HEK293 (cell line): Measurements from ENCODE around the gene PUM1.

Source experiments
- YY1 ChIP-seq: fragments of 450-650 bp; formaldehyde crosslinking; IDR thresholded peaks from 2 replicates; pipeline ENCODE4 v1.5.1; 2018; ENCODE audit warnings: missing biosample characterization, missing genetic modification characterization
- ZBTB7A ChIP-seq: fragments of 450-650 bp; formaldehyde crosslinking; IDR thresholded peaks from 2 replicates; pipeline ENCODE4 v1.5.1; 2016; ENCODE audit warnings: low read depth, missing biosample characterization, missing genetic modification characterization
- ZFHX2 ChIP-seq: fragments of 450-650 bp; formaldehyde crosslinking; conservative IDR thresholded peaks from 2 replicates; pipeline ENCODE4 v1.5.1; 2016; ENCODE audit warnings: missing biosample characterization, missing genetic modification characterization
- ZNF132 ChIP-seq: fragments of 450-650 bp; formaldehyde crosslinking; IDR thresholded peaks from 2 replicates; pipeline ENCODE4 v1.5.1; 2017; ENCODE audit warnings: missing biosample characterization, missing genetic modification characterization, borderline replicate concordance
- ZNF404 ChIP-seq: fragments of 450-650 bp; formaldehyde crosslinking; IDR thresholded peaks from 2 replicates; pipeline ENCODE4 v1.5.1; 2017; ENCODE audit warnings: missing biosample characterization, missing genetic modification characterization
- ZNF416 ChIP-seq: fragments of 450-650 bp; formaldehyde crosslinking; IDR thresholded peaks from 2 replicates; pipeline ENCODE4 v1.5.1; 2016; ENCODE audit warnings: missing biosample characterization, missing genetic modification characterization
- ZNF571 ChIP-seq: fragments of 450-650 bp; formaldehyde crosslinking; IDR thresholded peaks from 2 replicates; pipeline ENCODE4 v1.5.0; 2017; ENCODE audit warnings: missing biosample characterization, missing genetic modification characterization
- ZNF626 ChIP-seq: fragments of 450-650 bp; sonication (Bioruptor Pico); formaldehyde crosslinking; IDR thresholded peaks from 2 replicates; pipeline ENCODE4 v1.5.1; 2018; ENCODE audit warnings: missing biosample characterization, missing genetic modification characterization, inconsistent platforms
- TF ChIP-seq, protein P1 (sequence below): fragments of 450-650 bp; formaldehyde crosslinking; IDR thresholded peaks from 2 replicates; pipeline ENCODE4 v1.5.1; 2016; ENCODE audit warnings: missing biosample characterization, missing genetic modification characterization
- TF ChIP-seq, protein P2 (sequence below): fragments of 450-650 bp; formaldehyde crosslinking; IDR thresholded peaks from 2 replicates; pipeline ENCODE4 v1.5.1; 2016; ENCODE audit warnings: missing biosample characterization, missing genetic modification characterization
- TF ChIP-seq, protein P3 (sequence below): fragments of 450-650 bp; formaldehyde crosslinking; IDR thresholded peaks from 2 replicates; pipeline ENCODE4 v1.5.1; 2016; ENCODE audit warnings: missing biosample characterization, missing genetic modification characterization

DNA sequence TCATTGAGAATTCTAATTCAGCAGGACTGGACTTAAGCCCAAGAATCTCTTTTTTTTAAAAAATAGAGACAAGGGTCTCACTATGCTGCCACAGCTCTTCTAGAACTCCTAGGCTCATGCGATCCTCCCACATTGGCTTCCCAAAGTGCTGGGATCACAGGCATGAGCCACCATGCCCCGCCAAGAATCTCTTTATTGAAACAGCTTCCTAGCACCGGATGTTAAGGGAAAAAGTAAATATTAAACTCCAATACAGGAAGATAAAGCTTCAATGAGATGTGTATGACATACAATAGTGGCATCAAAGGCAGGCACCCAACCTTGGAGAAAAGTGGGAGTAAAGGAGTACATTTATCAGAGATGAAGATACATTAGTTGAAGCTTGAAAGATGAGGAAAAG, 25.5 kb downstream of the PUM1 start:
- no peak for TF ChIP-seq ZNF626 (tag by site-specific recombination)
- TF ChIP-seq, protein P1, sequence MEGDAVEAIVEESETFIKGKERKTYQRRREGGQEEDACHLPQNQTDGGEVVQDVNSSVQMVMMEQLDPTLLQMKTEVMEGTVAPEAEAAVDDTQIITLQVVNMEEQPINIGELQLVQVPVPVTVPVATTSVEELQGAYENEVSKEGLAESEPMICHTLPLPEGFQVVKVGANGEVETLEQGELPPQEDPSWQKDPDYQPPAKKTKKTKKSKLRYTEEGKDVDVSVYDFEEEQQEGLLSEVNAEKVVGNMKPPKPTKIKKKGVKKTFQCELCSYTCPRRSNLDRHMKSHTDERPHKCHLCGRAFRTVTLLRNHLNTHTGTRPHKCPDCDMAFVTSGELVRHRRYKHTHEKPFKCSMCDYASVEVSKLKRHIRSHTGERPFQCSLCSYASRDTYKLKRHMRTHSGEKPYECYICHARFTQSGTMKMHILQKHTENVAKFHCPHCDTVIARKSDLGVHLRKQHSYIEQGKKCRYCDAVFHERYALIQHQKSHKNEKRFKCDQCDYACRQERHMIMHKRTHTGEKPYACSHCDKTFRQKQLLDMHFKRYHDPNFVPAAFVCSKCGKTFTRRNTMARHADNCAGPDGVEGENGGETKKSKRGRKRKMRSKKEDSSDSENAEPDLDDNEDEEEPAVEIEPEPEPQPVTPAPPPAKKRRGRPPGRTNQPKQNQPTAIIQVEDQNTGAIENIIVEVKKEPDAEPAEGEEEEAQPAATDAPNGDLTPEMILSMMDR (tag by site-specific recombination) = no peak
- TF ChIP-seq, protein P2, sequence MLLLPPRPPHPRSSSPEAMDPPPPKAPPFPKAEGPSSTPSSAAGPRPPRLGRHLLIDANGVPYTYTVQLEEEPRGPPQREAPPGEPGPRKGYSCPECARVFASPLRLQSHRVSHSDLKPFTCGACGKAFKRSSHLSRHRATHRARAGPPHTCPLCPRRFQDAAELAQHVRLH (tag by site-specific recombination) = no peak
- TF ChIP-seq, protein P3, sequence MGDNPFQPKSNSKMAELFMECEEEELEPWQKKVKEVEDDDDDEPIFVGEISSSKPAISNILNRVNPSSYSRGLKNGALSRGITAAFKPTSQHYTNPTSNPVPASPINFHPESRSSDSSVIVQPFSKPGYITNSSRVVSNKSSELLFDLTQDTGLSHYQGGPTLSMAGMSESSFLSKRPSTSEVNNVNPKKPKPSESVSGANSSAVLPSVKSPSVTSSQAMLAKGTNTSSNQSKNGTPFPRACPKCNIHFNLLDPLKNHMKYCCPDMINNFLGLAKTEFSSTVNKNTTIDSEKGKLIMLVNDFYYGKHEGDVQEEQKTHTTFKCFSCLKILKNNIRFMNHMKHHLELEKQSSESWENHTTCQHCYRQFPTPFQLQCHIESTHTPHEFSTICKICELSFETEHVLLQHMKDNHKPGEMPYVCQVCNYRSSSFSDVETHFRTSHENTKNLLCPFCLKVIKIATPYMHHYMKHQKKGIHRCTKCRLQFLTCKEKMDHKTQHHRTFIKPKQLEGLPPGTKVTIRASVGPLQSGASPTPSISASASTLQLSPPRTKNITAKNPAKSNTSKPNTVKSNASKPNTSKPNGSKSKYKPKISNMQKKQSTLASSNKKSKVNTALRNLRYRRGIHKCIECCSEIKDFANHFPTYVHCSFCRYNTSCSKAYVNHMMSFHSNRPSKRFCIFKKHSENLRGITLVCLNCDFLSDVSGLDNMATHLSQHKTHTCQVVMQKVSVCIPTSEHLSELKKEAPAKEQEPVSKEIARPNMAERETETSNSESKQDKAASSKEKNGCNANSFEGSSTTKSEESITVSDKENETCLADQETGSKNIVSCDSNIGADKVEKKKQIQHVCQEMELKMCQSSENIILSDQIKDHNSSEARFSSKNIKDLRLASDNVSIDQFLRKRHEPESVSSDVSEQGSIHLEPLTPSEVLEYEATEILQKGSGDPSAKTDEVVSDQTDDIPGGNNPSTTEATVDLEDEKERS (tag by site-specific recombination) = no peak
- TF ChIP-seq ZNF571 (tag by site-specific recombination) = no peak
- TF ChIP-seq YY1 (tag by site-specific recombination) = no peak
- TF ChIP-seq ZFHX2 (tag by site-specific recombination) = no peak
- TF ChIP-seq ZBTB7A (tag by site-specific recombination) = no peak
- TF ChIP-seq ZNF132 (tag by site-specific recombination) = no peak
- no peak for TF ChIP-seq ZNF416 (tag by site-specific recombination)
- TF ChIP-seq ZNF404 = no peak
